Activated B cell treated with CpG ODN at 0.5 μM for 24 hours (primary cell): ENCODE measurements around the gene TMEM123. TPM values are rescaled to one million over a fixed set of nuclear protein-coding genes. Genes with fewer than 3 reads are reported as not detected.

Source experiments
- ATAC-seq: fragments of 200-7000 bp; cut with Tn5 transposase; one replicate; pipeline ENCODE4 v1.10.0; 2021; ENCODE audit warnings: low read depth, mild to moderate bottlenecking, moderate library complexity
- CTCF ChIA-PET: fragments of 350-600 bp; sonication (Branson Sonifier 250); formaldehyde crosslinking; loops from one replicate; lab custom pipeline; 2021; ENCODE audit warnings: antibody characterized with exemption; lab: Charles Lee
- POLR2A ChIA-PET: fragments of 350-600 bp; sonication (Branson Sonifier 250); formaldehyde crosslinking; loops from one replicate; lab custom pipeline; 2021; ENCODE audit warnings: antibody characterized with exemption; lab: Charles Lee
- DNase-seq: peaks from one replicate; pipeline ENCODE4 v3.0.0; 2022
- H3K27ac Mint-ChIP-seq: one replicate; pipeline ENCODE4 v1.8.0; 2020; ENCODE audit warnings: mixed read lengths
- H3K27me3 Mint-ChIP-seq: one replicate; pipeline ENCODE4 v1.8.0; 2021; ENCODE audit warnings: mixed read lengths
- H3K36me3 Mint-ChIP-seq: one replicate; pipeline ENCODE4 v1.8.0; 2021; ENCODE audit warnings: low read depth, mixed read lengths
- H3K4me1 Mint-ChIP-seq: one replicate; pipeline ENCODE4 v1.8.0; 2021; ENCODE audit warnings: mixed read lengths
- H3K4me3 Mint-ChIP-seq: one replicate; pipeline ENCODE4 v1.8.0; 2020; ENCODE audit warnings: mild to moderate bottlenecking, mixed read lengths
- H3K9me3 Mint-ChIP-seq: one replicate; pipeline ENCODE4 v1.8.0; 2020; ENCODE audit warnings: mixed read lengths
- intact Hi-C: fragments of 100-400 bp; cut with micrococcal nuclease; formaldehyde crosslinking; loops from one replicate; pipeline ENCODE4 v1.15.1; 2024
- total RNA-seq: library from RNA; stranded (reverse); gene quantifications from 2 replicates; pipeline ENCODE4 v1.2.3, GENCODE V29; 2022
- TF ChIP-seq, protein P1 (sequence below): fragments of 200-600 bp; IDR thresholded peaks from one replicate; pipeline ENCODE4 v1.8.0; 2022; ENCODE audit warnings: antibody characterized with exemption, mild to moderate bottlenecking

TMEM123 gene
- total RNA-seq, 1 donor from 2014 or later = 191 TPM

DNA sequence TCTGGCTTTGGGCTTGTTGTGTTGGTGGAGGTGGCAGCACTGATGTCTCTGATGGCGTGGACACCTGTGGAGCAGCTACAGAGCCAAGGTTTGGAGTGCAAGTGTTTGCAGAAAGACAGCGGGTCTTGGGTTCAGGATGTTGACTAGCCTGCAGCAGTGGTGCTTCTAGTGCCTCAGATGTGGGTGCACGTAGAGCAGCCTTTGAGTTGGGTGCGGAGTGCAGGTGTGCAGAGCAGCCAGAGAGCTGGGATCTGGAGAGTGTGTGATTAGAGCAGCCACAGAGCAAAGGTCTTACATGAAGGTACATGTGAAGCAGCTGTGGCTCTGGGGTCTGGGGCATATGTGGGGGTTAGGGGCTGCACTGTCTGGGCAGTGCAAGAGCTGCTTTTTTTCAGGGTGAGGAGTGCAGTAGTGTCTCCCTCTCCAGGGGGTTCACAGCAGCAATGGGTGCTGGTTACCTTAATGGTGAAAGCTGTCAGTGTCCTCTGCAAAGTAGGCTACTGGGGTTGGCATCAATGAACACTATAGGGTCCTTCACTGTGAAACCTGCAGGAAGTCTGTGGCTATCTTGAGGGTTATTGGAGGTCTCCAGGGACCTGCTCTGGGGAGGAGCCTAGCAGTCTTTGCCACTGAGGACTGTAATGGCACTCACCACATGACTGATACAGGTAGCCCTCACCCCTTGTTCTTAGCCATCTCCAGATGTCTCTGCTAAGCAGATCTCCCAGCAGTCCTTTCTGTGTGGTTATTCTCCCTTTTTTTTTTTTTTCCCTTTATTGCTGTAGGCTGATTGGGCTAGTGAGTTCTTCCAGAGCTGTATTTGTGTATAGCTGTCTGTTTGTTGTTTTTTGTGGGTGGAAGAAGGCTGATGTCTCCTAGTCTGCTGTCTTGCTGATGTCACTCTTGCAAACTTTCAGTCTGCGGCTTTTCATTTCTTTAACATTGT is 91.2 kb downstream of the TMEM123 start:
- H3K36me3 Mint-ChIP-seq = peaks cover 90% of the 10 kb centered on the region
- intact Hi-C loops = no loop called here
- TF ChIP-seq, protein P1, sequence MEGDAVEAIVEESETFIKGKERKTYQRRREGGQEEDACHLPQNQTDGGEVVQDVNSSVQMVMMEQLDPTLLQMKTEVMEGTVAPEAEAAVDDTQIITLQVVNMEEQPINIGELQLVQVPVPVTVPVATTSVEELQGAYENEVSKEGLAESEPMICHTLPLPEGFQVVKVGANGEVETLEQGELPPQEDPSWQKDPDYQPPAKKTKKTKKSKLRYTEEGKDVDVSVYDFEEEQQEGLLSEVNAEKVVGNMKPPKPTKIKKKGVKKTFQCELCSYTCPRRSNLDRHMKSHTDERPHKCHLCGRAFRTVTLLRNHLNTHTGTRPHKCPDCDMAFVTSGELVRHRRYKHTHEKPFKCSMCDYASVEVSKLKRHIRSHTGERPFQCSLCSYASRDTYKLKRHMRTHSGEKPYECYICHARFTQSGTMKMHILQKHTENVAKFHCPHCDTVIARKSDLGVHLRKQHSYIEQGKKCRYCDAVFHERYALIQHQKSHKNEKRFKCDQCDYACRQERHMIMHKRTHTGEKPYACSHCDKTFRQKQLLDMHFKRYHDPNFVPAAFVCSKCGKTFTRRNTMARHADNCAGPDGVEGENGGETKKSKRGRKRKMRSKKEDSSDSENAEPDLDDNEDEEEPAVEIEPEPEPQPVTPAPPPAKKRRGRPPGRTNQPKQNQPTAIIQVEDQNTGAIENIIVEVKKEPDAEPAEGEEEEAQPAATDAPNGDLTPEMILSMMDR = no peak
- DNase-seq (no peak), ATAC-seq (peak; percentile 79)
- ChIA-PET POLR2A (interaction anchor here (0.6 to 1.6 kb wide), 5 partner anchors 12 to 178 kb away, joined by 3 to 5 read pairs (median 3); partner anchors contain the start of gene BIRC2), CTCF (interaction anchor here (1.0 to 1.1 kb wide), 3 partner anchors 11 to 36 kb away, joined by 3 to 6 read pairs (median 4); no protein-coding TSS in a partner anchor)
- no peak overlapping the region for H3K4me3 Mint-ChIP-seq
- H3K27me3 Mint-ChIP-seq = no peaks in the 10 kb centered on the region
- H3K27ac Mint-ChIP-seq = no peak overlapping the region
- peaks cover 22% of the 10 kb centered on the region for H3K4me1 Mint-ChIP-seq
- H3K9me3 Mint-ChIP-seq = peaks cover 9% of the 10 kb centered on the region

DNA sequence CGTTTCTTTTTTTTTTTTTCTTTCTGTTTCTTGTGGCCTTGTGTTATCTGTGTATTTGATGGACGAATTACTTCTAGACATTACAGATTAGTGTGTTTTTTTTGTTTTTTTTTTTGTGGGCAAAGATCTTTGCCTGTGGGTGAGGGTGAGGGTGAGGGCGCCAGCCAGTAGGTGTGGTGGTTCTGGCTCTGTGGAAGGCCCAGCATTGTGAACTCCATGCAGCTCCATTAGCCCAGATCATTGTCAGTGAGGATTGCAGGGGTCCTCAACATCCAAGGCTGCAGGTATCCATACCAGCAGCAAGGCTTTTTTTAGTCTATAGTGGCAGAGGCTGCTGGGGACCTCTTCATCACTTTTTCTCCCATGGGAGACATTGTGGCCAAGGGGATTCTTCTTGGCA is 91.9 kb downstream of the TMEM123 start:
- intact Hi-C loops = no loop called here
- TF ChIP-seq, protein P1 = no peak

DNA sequence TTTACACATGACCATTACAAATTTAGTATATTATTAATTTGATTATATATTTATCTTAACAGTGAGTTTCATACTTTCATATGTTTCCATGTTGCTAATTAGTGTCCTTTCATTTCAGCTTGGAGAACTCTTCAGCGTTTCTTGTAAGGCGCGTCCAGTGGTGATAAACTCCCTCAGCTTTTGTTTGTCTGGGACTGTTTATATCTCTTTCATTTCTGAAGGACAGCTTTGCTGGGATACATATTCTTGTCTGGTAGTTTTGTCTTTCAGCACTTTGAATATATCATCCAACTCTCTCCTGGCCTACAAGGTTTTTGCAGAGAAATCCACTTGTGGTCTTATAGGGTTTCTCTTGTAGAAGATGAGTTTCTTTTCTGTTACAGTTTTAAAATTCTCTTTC is 93.2 kb downstream of the TMEM123 start:
- no peak overlapping the region for H3K27ac Mint-ChIP-seq
- no peak for DNase-seq
- peaks cover 12% of the 10 kb centered on the region for H3K9me3 Mint-ChIP-seq
- ChIA-PET POLR2A (no interaction called here), CTCF (no interaction called here)
- TF ChIP-seq, protein P1 = no peak
- peaks cover 23% of the 10 kb centered on the region for H3K4me1 Mint-ChIP-seq
- no peak overlapping the region for H3K4me3 Mint-ChIP-seq
- intact Hi-C loops = no loop called here
- ATAC-seq = no peak
- H3K36me3 Mint-ChIP-seq = peaks cover 82% of the 10 kb centered on the region
- no peaks in the 10 kb centered on the region for H3K27me3 Mint-ChIP-seq

More for the DNA sequence above, 91.9 kb downstream of the TMEM123 start:
- H3K36me3 Mint-ChIP-seq = peaks cover 87% of the 10 kb centered on the region
- no peak overlapping the region for H3K4me3 Mint-ChIP-seq
- ChIA-PET POLR2A (interaction anchor here (0.6 to 1.6 kb wide), 5 partner anchors 11 to 179 kb away, joined by 3 to 4 read pairs (median 3); partner anchors contain the start of gene BIRC2), CTCF (interaction anchor here (1.0 to 1.1 kb wide), 3 partner anchors 11 to 36 kb away, joined by 3 to 6 read pairs (median 4); no protein-coding TSS in a partner anchor)
- H3K27me3 Mint-ChIP-seq = no peaks in the 10 kb centered on the region
- DNase-seq (no peak), ATAC-seq (no peak)
- peaks cover 9% of the 10 kb centered on the region for H3K9me3 Mint-ChIP-seq
- H3K27ac Mint-ChIP-seq = no peak overlapping the region
- peaks cover 23% of the 10 kb centered on the region for H3K4me1 Mint-ChIP-seq

DNA sequence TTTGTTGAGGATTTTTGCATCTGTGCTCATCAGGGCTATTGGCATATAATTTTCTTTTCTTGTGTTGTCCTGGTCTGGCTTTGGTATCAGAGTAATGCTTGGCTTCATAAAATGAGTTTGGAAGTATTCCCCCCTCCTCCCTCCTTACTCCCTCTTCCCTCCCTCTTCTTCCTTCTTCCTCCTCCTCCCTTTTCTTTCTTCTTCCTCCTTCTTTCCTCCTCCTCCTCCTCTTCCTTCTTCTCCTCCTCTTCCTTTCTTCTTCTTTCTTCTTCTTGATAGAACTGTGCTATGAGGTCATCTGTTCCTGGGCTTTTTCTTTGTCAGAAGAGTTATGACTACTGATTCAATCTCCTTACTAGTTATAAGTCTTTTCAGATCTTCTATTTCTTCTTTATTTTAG is 95.4 kb downstream of the TMEM123 start:
- TF ChIP-seq, protein P1 = no peak
- no peak overlapping the region for H3K27ac Mint-ChIP-seq
- intact Hi-C loops = no loop called here
- H3K36me3 Mint-ChIP-seq = peaks cover 78% of the 10 kb centered on the region
- H3K9me3 Mint-ChIP-seq = peaks cover 12% of the 10 kb centered on the region
- no peak for ATAC-seq
- H3K4me1 Mint-ChIP-seq = peaks cover 23% of the 10 kb centered on the region
- CTCF ChIA-PET = interaction anchor here (1.3 kb wide), 1 partner anchor 256 kb away, joined by 3 read pairs; no protein-coding TSS in a partner anchor
- no peaks in the 10 kb centered on the region for H3K27me3 Mint-ChIP-seq
- H3K4me3 Mint-ChIP-seq = no peak overlapping the region
- DNase-seq = no peak
- POLR2A ChIA-PET = no interaction called here
